Vagina (tissue), 2 donors: Measurements from ENCODE around the gene TMEM270. TPM values are rescaled to one million over a fixed set of nuclear protein-coding genes. Genes with fewer than 3 reads are reported as not detected.

Experiments used
- DNase-seq, 2 donors: peaks; one replicate each; pipeline ENCODE4 v3.0.0-alpha.2; 2017; ENCODE audit errors: extremely low spot score in 2 of 2
- H3K27ac ChIP-seq: fragments of 200-600 bp; sonication (generic); one replicate; pipeline ENCODE4 v1.5.1; 2019
- H3K27me3 ChIP-seq: fragments of 200-600 bp; sonication (generic); one replicate; pipeline ENCODE4 v1.5.1; 2019
- H3K36me3 ChIP-seq, 2 donors: fragments of 200-600 bp; sonication (generic); one replicate each; pipeline ENCODE4 v1.5.1; 2017 to 2019
- H3K4me1 ChIP-seq: fragments of 200-600 bp; sonication (generic); one replicate; pipeline ENCODE4 v1.5.1; 2019
- H3K4me3 ChIP-seq, 2 donors: fragments of 200-600 bp; sonication (generic); 1 replicate in 1 of 2; 2 replicates in 1 of 2; pipeline ENCODE4 v1.5.1; 2016 to 2019
- H3K9me3 ChIP-seq: fragments of 200-600 bp; sonication (generic); one replicate; pipeline ENCODE4 v1.5.1; 2019
- CTCF ChIP-seq, 3 experiments: fragments of 450-650 bp in 2 of 3; fragments of 200-600 bp in 1 of 3; sonication (generic) in 1 of 3; IDR thresholded peaks; one replicate each; pipeline ENCODE4 v1.5.1; 2017 to 2019; ENCODE audit warnings: antibody characterized with exemption in 3 of 3, mild to moderate bottlenecking in 2 of 3, moderate library complexity in 2 of 3
- POLR2A ChIP-seq, 2 donors: fragments of 450-650 bp; IDR thresholded peaks; one replicate each; pipeline ENCODE4 v1.6.1; 2017; ENCODE audit warnings: antibody characterized with exemption in 2 of 2, mild to moderate bottlenecking in 2 of 2, moderate library complexity in 2 of 2
- POLR2AphosphoS5 ChIP-seq, 2 donors: sonication (generic); formaldehyde crosslinking; IDR thresholded peaks; one replicate each; pipeline ENCODE4 v1.9.0; 2017; ENCODE audit warnings: antibody characterized with exemption in 2 of 2, mild to moderate bottlenecking in 2 of 2, low read depth in 1 of 2; ENCODE audit not compliant: insufficient read depth in 1 of 2
- intact Hi-C: fragments of 100-400 bp; cut with DNase I; formaldehyde crosslinking; loops from one replicate; pipeline ENCODE4 v1.15.1; 2023
- total RNA-seq: library from RNA; depleted of rRNA; stranded (reverse); fragments of >200 nt; gene quantifications from one replicate; pipeline ENCODE4 v1.2.3, GENCODE V29; 2016

Gene TMEM270
- total RNA-seq, 1 donor from 2014 or later: not detected

DNA sequence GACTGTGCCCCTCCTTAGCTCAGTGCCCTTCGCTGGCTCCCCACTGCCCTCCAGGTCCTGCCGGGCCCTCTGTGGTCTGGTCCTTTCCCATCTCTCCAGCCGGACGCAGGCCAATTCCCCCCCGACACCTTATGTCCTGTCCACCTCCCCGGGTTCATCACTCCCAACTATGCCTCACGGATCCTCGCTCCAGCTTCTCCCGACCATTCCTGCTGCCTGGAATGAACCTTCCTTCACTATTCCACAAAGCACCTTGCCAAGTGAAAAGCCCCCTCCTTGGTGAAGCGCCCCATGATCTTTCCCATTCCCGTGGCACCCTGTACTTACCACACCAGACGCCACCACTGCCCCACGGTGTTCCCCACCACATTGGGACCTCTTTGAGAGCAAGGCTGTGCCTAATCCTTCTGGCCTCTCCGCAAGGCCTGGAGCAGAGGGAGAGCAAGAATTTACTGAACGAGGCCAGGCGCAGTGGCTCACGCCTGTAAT lies 47.2 kb downstream of the TMEM270 start:
- Histone ChIP-seq H3K4me1 (peaks cover 16% of the 10 kb centered on the region), H3K4me3 (no peak overlapping the region), H3K9me3 (no peaks in the 10 kb centered on the region), H3K27me3 (no peaks in the 10 kb centered on the region), H3K36me3 (no peaks in the 10 kb centered on the region), H3K27ac (no peak overlapping the region)
- peak; percentile 84 to 95 for DNase-seq
- TF ChIP-seq CTCF (IDR thresholded peaks at IDR 0.05): no peak
- TF ChIP-seq POLR2AphosphoS5 (IDR thresholded peaks at IDR 0.05; ENCODE audit: insufficient read depth in 1 of 2, low read depth in 1 of 2): no peak
- no peak for TF ChIP-seq POLR2A (IDR thresholded peaks at IDR 0.05)
- intact Hi-C loops: no loop called here

DNA sequence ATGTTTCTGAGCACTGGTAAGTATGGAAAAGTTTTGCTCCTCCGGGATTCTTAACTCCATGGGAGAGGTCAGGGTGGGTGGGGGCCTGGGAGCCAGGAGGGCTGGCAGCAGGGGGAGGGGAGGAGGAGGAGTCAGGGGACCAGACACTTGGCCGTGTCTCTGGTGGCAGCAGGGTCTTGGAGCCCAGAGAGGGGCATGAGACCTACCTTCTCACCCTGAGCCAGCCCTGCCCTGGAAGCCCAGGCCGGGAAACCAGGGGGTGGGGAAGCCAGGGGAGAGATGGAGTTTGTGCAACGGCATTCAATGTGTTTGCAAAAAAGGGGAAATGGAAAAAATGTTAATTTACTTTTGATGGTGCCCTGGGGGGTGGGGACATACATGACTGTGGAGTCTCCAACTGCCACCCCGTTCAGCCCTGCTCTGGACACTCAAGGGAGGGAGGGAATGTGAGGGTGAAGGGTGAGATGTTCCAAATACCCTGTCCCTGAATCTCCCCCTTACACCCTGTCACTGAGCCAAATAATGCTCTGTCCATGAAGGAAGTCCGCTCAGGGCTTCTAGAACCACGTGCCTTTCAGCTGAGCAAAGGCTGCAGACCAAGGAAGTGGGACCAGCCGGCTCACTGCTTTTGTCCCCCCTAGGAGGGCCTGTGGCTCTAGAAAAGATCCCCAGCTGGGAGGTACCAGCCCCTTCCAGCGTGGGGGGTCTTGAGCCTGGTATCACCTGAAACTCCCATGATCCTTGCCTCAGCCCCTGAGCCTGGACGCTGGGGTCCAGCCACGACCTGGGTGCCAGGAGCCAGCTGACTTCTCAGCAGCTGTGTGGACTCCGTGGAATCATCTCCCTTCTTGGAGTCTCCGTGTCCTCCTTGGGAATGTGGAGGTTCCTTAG lies 48.3 kb downstream of the TMEM270 start:
- H3K4me1 ChIP-seq: peaks cover 16% of the 10 kb centered on the region
- H3K27me3 ChIP-seq: no peaks in the 10 kb centered on the region
- H3K27ac ChIP-seq: no peak overlapping the region
- intact Hi-C loops: no loop called here
- TF ChIP-seq POLR2AphosphoS5 (IDR thresholded peaks at IDR 0.05; ENCODE audit: insufficient read depth in 1 of 2, low read depth in 1 of 2) (no peak), CTCF (IDR thresholded peaks at IDR 0.05) (no peak), POLR2A (IDR thresholded peaks at IDR 0.05) (no peak)
- H3K36me3 ChIP-seq: no peaks in the 10 kb centered on the region
- no peak overlapping the region for H3K4me3 ChIP-seq
- no peaks in the 10 kb centered on the region for H3K9me3 ChIP-seq
- DNase-seq: peak; percentile 77 to 87

DNA sequence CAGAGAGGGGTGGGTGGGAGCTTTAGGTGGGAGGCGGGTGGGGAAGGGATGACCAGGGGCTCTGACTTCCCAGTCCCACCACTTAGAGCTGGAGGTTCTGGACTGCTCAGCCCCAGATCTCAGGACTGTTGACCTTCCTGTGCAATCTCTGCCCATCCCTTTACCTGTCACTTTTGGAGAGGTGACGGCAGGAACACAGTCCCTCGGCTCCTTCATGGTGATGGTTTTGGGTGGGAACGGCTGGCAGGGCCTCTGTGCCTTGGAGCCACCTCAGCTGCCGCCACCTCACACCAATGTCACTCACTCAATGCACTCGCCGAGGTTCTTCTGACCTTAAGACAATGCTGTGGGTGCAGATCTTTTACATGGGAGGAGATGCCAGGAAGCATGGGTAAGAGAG lies 49.0 kb downstream of the TMEM270 start:
- H3K4me3 ChIP-seq: no peak overlapping the region
- H3K36me3 ChIP-seq: no peaks in the 10 kb centered on the region
- H3K27ac ChIP-seq: no peak overlapping the region
- intact Hi-C loops: no loop called here
- TF ChIP-seq POLR2AphosphoS5 (IDR thresholded peaks at IDR 0.05; ENCODE audit: insufficient read depth in 1 of 2, low read depth in 1 of 2) (no peak), POLR2A (IDR thresholded peaks at IDR 0.05) (no peak), CTCF (IDR thresholded peaks at IDR 0.05) (no peak)
- DNase-seq: peak in 1 of 2 donors; percentile 84
- no peaks in the 10 kb centered on the region for H3K9me3 ChIP-seq
- no peaks in the 10 kb centered on the region for H3K27me3 ChIP-seq
- peaks cover 12% of the 10 kb centered on the region for H3K4me1 ChIP-seq

- Histone ChIP-seq H3K4me3 (no peak overlapping the region), H3K4me1 (peaks cover 13% of the 10 kb centered on the region), H3K9me3 (no peaks in the 10 kb centered on the region), H3K27ac (no peak overlapping the region), H3K27me3 (no peaks in the 10 kb centered on the region), H3K36me3 (no peaks in the 10 kb centered on the region)
- intact Hi-C loops: no loop called here
- TF ChIP-seq POLR2A (IDR thresholded peaks at IDR 0.05) (no peak), POLR2AphosphoS5 (IDR thresholded peaks at IDR 0.05; ENCODE audit: insufficient read depth in 1 of 2, low read depth in 1 of 2) (no peak), CTCF (IDR thresholded peaks at IDR 0.05) (no peak)
- no peak for DNase-seq
These were observed 51.3 kb downstream of the TMEM270 start for GRCh38 chr7:73912223-73912622.

Other genes starting within 250 kb of the TMEM270 start
- 6.1 TPM for gene MLXIPL, start 236.6 kb upstream of the TMEM270 start, total RNA-seq
- 5.4 TPM for gene VPS37D, start 193.3 kb upstream of the TMEM270 start, total RNA-seq
- 7.1 TPM for gene DNAJC30, start 177.7 kb upstream of the TMEM270 start, total RNA-seq
- gene BUD23, start 177.6 kb upstream of the TMEM270 start, total RNA-seq: 49.8 TPM
- gene STX1A, start 141.5 kb upstream of the TMEM270 start, total RNA-seq: 17.2 TPM
- gene ABHD11, start 122.4 kb upstream of the TMEM270 start, total RNA-seq: 23.8 TPM
- gene CLDN3, start 90.9 kb upstream of the TMEM270 start, total RNA-seq: not detected
- 29.5 TPM for gene CLDN4, start 30.2 kb upstream of the TMEM270 start, total RNA-seq
- not detected for gene METTL27, start 18.6 kb upstream of the TMEM270 start, total RNA-seq
- 38.3 TPM for gene ELN, start 167.0 kb downstream of the TMEM270 start, total RNA-seq
- 28.2 TPM for gene LIMK1, start 222.6 kb downstream of the TMEM270 start, total RNA-seq